Vagina (tissue), 2 donors: ENCODE data around the gene L3MBTL1. TPM values are rescaled to one million over a fixed set of nuclear protein-coding genes. Genes with fewer than 3 reads are reported as not detected.
A peak's percentile ranks its signal among the peaks of the same experiment; 100 is the strongest.

ENCODE experiments used
- DNase-seq, 2 donors: peaks; one replicate each; pipeline ENCODE4 v3.0.0-alpha.2; 2017; ENCODE audit errors: extremely low spot score in 2 of 2
- H3K27ac ChIP-seq: fragments of 200-600 bp; sonication (generic); one replicate; pipeline ENCODE4 v1.5.1; 2019
- H3K27me3 ChIP-seq: fragments of 200-600 bp; sonication (generic); one replicate; pipeline ENCODE4 v1.5.1; 2019
- H3K36me3 ChIP-seq, 2 donors: fragments of 200-600 bp; sonication (generic); one replicate each; pipeline ENCODE4 v1.5.1; 2017 to 2019
- H3K4me1 ChIP-seq: fragments of 200-600 bp; sonication (generic); one replicate; pipeline ENCODE4 v1.5.1; 2019
- H3K4me3 ChIP-seq, 2 donors: fragments of 200-600 bp; sonication (generic); 1 replicate in 1 of 2; 2 replicates in 1 of 2; pipeline ENCODE4 v1.5.1; 2016 to 2019
- H3K9me3 ChIP-seq: fragments of 200-600 bp; sonication (generic); one replicate; pipeline ENCODE4 v1.5.1; 2019
- CTCF ChIP-seq, 3 experiments: fragments of 450-650 bp in 2 of 3; fragments of 200-600 bp in 1 of 3; sonication (generic) in 1 of 3; IDR thresholded peaks; one replicate each; pipeline ENCODE4 v1.5.1; 2017 to 2019; ENCODE audit warnings: antibody characterized with exemption in 3 of 3, mild to moderate bottlenecking in 2 of 3, moderate library complexity in 2 of 3
- POLR2A ChIP-seq, 2 donors: fragments of 450-650 bp; IDR thresholded peaks; one replicate each; pipeline ENCODE4 v1.6.1; 2017; ENCODE audit warnings: antibody characterized with exemption in 2 of 2, mild to moderate bottlenecking in 2 of 2, moderate library complexity in 2 of 2
- POLR2AphosphoS5 ChIP-seq, 2 donors: sonication (generic); formaldehyde crosslinking; IDR thresholded peaks; one replicate each; pipeline ENCODE4 v1.9.0; 2017; ENCODE audit warnings: antibody characterized with exemption in 2 of 2, mild to moderate bottlenecking in 2 of 2, low read depth in 1 of 2; ENCODE audit not compliant: insufficient read depth in 1 of 2
- intact Hi-C: fragments of 100-400 bp; cut with DNase I; formaldehyde crosslinking; loops from one replicate; pipeline ENCODE4 v1.15.1; 2023
- total RNA-seq: library from RNA; depleted of rRNA; stranded (reverse); fragments of >200 nt; gene quantifications from one replicate; pipeline ENCODE4 v1.2.3, GENCODE V29; 2016

The L3MBTL1 gene
- total RNA-seq, 1 donor from 2014 or later: 20.9 TPM

- H3K4me3 ChIP-seq: peak overlapping the region; percentile 53 to 71
- TF ChIP-seq POLR2A (IDR thresholded peaks at IDR 0.05): no peak
- peak; percentile 39 to 52 for TF ChIP-seq POLR2AphosphoS5 (IDR thresholded peaks at IDR 0.05; ENCODE audit: insufficient read depth in 1 of 2, low read depth in 1 of 2)
- no peaks in the 10 kb centered on the region for H3K9me3 ChIP-seq
- peaks cover 22% of the 10 kb centered on the region for H3K4me1 ChIP-seq
- H3K36me3 ChIP-seq: no peaks in the 10 kb centered on the region
- intact Hi-C loops: loop anchor here (2.0 kb wide), 1 partner anchor 55 kb away; no protein-coding TSS in a partner anchor
- H3K27me3 ChIP-seq: no peaks in the 10 kb centered on the region
- peak overlapping the region; percentile 64 for H3K27ac ChIP-seq
- DNase-seq: peak in 1 of 2 donors; percentile 98
Measured at GRCh38 chr20:43513931-43514647, 6.6 kb downstream of the L3MBTL1 start.

- intact Hi-C loops: loop anchor here (2.0 kb wide), 1 partner anchor 56 kb away; no protein-coding TSS in a partner anchor
- Histone ChIP-seq H3K4me1 (peaks cover 22% of the 10 kb centered on the region), H3K27ac (peak overlapping the region; percentile 64), H3K36me3 (no peaks in the 10 kb centered on the region), H3K9me3 (no peaks in the 10 kb centered on the region), H3K4me3 (peak overlapping the region; percentile 53 to 71), H3K27me3 (no peaks in the 10 kb centered on the region)
- TF ChIP-seq CTCF (IDR thresholded peaks at IDR 0.05): no peak
- no peak for TF ChIP-seq POLR2AphosphoS5 (IDR thresholded peaks at IDR 0.05; ENCODE audit: insufficient read depth in 1 of 2, low read depth in 1 of 2)
- no peak for TF ChIP-seq POLR2A (IDR thresholded peaks at IDR 0.05)
- no peak for DNase-seq
Measured at GRCh38 chr20:43514648-43514999, 7.1 kb downstream of the L3MBTL1 start.

- no peaks in the 10 kb centered on the region for H3K36me3 ChIP-seq
- no peak overlapping the region for H3K4me3 ChIP-seq
- DNase-seq: no peak
- intact Hi-C loops: loop anchor here (2.0 kb wide), 1 partner anchor 57 kb away; no protein-coding TSS in a partner anchor
- H3K27ac ChIP-seq: no peak overlapping the region
- TF ChIP-seq POLR2AphosphoS5 (IDR thresholded peaks at IDR 0.05; ENCODE audit: insufficient read depth in 1 of 2, low read depth in 1 of 2): no peak
- TF ChIP-seq CTCF (IDR thresholded peaks at IDR 0.05): no peak
- no peak for TF ChIP-seq POLR2A (IDR thresholded peaks at IDR 0.05)
- H3K9me3 ChIP-seq: no peaks in the 10 kb centered on the region
- peaks cover 22% of the 10 kb centered on the region for H3K4me1 ChIP-seq
- H3K27me3 ChIP-seq: no peaks in the 10 kb centered on the region
Measured at GRCh38 chr20:43515628-43516027, 8.1 kb downstream of the L3MBTL1 start.

- Histone ChIP-seq H3K4me1 (peaks cover 22% of the 10 kb centered on the region), H3K4me3 (no peak overlapping the region), H3K27me3 (no peaks in the 10 kb centered on the region), H3K9me3 (no peaks in the 10 kb centered on the region), H3K36me3 (no peaks in the 10 kb centered on the region), H3K27ac (no peak overlapping the region)
- DNase-seq: no peak
- intact Hi-C loops: no loop called here
- TF ChIP-seq CTCF (IDR thresholded peaks at IDR 0.05): no peak
- no peak for TF ChIP-seq POLR2AphosphoS5 (IDR thresholded peaks at IDR 0.05; ENCODE audit: insufficient read depth in 1 of 2, low read depth in 1 of 2)
- TF ChIP-seq POLR2A (IDR thresholded peaks at IDR 0.05): no peak
Measured at GRCh38 chr20:43516251-43516824, 8.8 kb downstream of the L3MBTL1 start.

- Histone ChIP-seq H3K27ac (no peak overlapping the region), H3K4me1 (peaks cover 7% of the 10 kb centered on the region), H3K4me3 (no peak overlapping the region), H3K36me3 (no peaks in the 10 kb centered on the region), H3K27me3 (no peaks in the 10 kb centered on the region), H3K9me3 (no peaks in the 10 kb centered on the region)
- TF ChIP-seq CTCF (IDR thresholded peaks at IDR 0.05): no peak
- TF ChIP-seq POLR2A (IDR thresholded peaks at IDR 0.05): no peak
- TF ChIP-seq POLR2AphosphoS5 (IDR thresholded peaks at IDR 0.05; ENCODE audit: insufficient read depth in 1 of 2, low read depth in 1 of 2): no peak
- DNase-seq: no peak
- intact Hi-C loops: no loop called here
Measured at GRCh38 chr20:43520074-43520630, 12.7 kb downstream of the L3MBTL1 start.
